Activated T-cell treated with anti-CD3 and anti-CD28 coated beads, Interleukin-2, amount 50 U/mL, for 48 hours (primary cell): ENCODE measurements around the gene SERPINB12.

ENCODE experiments used
- DNase-seq, 2 experiments: peaks; one replicate each; pipeline ENCODE4 v3.0.0-alpha.2; 2020

Gene SERPINB12

GRCh38 chr18:63551769-63552168, 9.6 kb downstream of the SERPINB12 start:
- DNase-seq: no peak

DNA sequence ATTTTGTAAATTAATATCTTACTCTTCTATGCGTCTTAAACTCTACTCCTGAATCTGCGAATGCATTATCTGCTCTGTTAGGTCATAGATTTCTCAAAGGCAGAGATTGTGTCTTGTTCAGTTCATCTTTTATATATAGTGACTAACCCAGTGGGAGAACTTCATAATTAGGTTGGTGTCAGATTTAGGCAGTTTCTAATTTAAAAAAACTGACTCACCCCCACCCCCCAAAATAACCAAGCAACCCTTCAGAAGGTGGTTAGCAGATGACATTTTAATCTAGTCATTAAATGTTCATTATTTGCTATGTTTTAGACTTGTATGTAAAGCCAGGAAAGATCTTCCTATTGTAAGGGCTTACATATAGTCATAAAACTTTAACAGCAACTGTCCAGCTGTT, 10.4 kb downstream of the SERPINB12 start:
- no peak for DNase-seq

GRCh38 chr18:63553081-63553480, 10.9 kb downstream of the SERPINB12 start:
- DNase-seq: no peak

GRCh38 chr18:63559567-63560491, 17.7 kb downstream of the SERPINB12 start:
- DNase-seq: no peak

GRCh38 chr18:63562284-63562683, 20.1 kb downstream of the SERPINB12 start:
- no peak for DNase-seq

GRCh38 chr18:63564021-63564420, 21.9 kb downstream of the SERPINB12 start:
- DNase-seq: no peak

DNA sequence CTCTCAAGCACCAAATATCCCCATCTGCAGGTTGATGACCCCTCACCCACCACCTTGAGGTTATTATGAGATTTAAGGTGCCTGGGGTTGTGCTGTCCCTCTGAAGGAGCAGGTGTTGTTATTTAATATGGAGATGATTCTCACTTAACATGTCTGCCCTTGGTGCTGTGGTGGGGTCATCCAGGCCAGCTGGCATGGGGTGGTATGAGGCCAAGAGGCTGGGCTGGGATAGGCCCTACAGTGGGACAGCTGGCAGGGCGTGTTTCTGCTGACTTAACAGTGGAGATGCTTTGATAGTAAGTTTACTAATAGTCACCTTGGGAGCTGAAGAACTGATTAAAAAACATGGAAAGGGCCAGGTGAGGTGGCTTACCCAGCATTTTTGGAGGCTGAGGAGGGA, 22.4 kb downstream of the SERPINB12 start:
- no peak for DNase-seq

GRCh38 chr18:63567276-63567675, 25.1 kb downstream of the SERPINB12 start:
- no peak for DNase-seq

DNA sequence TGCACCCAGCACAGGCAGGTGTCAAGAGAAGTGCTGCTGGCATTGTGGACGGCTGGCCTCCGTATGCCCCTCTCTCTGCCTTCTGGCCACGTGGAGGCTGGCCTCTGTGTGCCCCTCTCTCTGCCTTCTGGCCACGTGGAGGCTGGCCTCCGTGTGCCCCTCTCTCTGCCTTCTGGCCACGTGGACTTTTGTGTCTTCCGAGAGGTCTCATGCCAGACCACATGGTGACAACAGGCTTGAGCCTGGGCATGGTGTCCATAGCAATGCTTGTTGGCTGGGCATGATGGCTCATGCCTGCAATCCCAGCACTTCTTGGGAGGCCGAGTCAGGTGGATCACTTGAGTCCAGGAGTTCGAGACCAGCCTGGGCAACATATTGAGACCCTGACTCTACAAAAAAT, 25.7 kb downstream of the SERPINB12 start:
- no peak for DNase-seq

DNA sequence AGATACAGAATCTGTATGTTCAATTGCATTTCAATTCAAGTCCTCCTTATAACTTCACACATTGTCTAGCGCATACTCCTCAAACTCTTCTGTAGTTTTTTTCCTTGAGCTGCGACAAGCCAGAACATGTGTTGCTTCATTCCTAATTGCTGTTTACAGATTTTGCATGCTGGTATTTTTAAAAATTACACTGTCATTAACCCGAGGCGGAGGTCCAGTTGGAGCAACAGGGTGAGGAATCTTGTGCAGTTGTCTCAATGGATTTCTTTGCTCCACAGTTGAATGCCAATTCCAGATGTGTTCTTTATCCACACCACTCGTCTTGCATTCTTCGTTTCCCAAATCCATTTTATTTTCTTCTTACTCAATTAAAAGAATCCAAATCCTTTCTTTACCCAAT, 28.6 kb downstream of the SERPINB12 start:
- no peak for DNase-seq

DNA sequence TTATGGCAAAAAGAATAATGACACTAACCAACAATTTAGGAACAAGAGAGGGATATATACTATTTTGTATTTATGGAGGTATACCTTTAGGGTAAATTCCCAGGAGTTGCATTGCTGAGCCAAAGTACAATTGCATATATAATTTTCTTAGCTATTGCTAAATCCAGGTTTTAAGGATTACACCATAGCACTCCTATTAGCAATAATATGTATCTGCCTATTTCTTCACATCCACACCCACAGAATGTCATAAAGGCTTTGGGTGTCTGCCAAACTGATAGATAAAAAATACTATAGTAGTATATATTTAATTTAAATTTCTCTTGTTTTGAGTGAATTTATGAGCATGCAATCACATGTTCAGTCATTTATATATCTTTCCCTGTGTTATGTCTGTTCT, 33.5 kb downstream of the SERPINB12 start:
- no peak for DNase-seq

DNA sequence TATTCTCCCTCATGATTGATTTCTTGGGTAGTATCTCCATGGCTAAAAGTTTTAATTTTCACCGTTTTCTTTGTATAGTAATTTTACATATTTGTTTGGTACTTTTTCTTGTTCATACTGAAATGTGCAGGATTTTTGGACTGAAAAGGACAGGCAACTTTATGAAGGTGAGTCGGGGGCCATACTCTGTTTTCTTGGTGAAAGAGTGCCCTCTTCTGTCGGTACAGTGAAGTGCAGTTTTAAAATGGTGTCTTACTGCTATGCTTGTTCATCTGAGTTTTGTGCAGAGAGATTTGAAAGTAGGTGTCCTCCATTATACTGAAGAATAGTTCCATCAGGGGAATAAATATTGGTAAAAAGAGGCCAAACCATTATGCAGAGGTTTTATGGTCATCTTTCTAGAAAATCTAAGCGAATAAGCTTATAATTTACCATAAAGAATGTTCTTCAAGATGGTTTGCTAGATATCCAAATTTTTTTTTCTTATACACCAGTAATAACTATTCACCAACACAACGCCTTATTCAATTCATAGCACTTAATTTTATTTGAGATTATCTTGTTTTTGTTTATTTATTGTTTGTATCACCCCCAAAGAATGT, 36.3 kb downstream of the SERPINB12 start:
- DNase-seq: no peak

GRCh38 chr18:63579616-63580015, 37.4 kb downstream of the SERPINB12 start:
- DNase-seq: no peak

DNA sequence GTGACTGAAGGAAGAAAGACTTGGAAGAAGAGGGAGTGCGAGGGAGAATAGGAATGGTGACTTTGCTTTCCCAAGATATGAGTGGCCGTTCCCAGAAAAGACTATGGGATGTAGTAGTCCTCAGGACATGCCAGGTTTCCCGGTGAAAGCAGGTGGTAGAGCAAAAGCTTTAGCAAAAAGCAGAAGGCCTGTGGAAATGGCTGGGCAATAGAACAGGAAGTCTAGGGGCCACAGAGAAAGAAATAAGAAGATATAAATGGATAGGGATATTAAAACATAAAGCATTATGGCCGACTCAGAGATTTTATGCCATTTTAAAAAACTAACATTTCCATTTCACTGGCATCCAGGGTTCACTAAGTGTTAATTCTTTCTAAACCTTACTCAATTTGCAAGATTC, 43.8 kb downstream of the SERPINB12 start:
- DNase-seq: no peak

- DNase-seq: no peak
Measured at GRCh38 chr18:63586431-63586830, 44.3 kb downstream of the SERPINB12 start.

DNA sequence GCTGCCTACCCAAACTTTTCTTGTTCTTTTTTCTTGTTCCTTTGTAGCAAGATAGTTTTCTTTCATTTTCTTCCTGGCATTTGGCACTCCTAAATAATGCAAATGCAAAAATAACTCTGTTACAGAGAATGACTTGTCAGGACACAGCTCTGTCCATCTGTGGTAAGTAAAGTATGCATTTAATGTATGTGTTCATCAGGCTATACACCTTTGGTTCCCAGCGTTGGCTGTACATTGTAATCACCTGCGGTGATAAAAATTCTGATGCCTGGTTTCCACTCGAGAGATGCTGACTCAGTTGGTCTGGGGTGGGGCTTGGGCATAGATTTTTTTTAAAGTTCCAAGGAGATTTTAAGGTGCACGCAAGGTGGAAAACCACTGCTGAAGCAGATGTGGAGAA, 44.8 kb downstream of the SERPINB12 start, which contains the start of gene SERPINB13:
TSS of gene SERPINB13 (plus strand) at position 378 of the 400 bp plus-strand sequence. CDS start 1,325 bp downstream, outside the sequence.
- DNase-seq: no peak

DNA sequence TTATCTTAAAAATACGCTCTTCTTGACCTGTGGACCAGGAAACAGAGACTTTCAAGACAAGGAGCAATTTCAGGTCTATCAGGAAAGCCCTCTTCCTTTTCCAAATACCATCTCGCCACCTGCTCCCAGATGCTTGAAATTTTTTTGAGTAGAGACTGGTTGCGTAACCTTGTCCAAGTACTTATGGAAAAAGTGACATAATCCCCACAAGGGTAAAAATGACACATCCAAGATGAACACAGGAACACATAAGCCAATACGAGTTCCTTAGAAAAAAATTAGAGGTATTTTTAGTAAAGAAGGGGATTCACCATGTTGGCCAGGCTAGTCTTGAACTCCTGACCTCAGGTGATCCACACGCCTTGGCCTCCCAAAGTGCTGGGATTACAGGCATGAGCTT, 46.7 kb downstream of the SERPINB12 start:
- DNase-seq: no peak

DNA sequence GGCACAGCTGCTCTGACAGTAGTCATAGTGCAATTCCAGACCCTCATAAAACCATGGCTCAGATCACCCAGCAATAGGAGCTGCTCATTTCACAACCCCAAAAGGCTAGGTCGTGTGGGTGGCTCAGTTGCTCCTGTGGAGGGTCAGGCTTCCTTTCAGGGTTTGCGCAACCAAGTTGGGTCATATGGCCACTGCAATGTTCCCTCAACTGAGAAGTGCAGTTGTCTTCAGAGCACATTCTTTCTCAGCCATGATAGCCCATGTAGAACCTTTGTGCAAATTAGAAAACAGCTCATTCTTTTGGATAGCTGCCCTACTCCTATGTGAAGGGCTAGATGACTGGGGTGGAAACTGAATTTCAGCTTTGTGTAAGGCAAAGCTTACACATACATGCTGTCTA, 48.2 kb downstream of the SERPINB12 start:
- no peak for DNase-seq

DNA sequence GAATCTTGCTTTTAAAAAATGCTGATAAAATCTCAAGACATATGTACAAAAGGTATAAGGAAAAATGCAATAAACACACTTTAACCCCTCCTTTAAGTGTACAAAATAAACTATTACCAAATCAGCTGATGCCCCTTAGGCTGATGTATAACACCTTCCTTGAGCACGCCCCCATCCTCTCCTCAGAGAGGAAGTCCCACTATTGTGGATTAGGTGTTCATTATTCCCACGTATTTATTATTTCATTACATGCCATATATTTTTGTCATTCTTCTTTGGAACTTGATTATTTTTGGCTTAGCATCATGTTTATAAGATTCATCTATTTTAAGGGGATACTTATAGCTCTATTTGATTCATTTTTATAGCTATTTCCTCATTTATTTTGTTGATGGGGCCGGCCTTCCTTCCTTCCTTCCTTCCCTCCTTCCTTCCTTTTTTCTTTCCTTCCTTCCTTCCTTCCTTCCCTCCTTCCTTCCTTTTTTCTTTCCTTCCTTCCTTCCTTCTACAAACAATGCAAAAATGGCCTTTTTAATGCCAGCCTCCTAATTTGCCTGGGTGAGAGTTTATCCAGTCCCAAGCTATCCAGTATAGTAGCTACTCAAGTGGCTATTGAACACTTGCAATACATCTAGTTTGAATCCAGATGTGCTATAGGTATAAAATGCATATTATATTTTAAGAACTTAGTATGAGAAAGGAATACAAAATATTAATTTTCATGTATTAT, 49.0 kb downstream of the SERPINB12 start:
- DNase-seq: no peak

GRCh38 chr18:63591725-63592124, 49.6 kb downstream of the SERPINB12 start:
- no peak for DNase-seq

GRCh38 chr18:63592471-63592870, 50.3 kb downstream of the SERPINB12 start:
- DNase-seq: no peak

DNA sequence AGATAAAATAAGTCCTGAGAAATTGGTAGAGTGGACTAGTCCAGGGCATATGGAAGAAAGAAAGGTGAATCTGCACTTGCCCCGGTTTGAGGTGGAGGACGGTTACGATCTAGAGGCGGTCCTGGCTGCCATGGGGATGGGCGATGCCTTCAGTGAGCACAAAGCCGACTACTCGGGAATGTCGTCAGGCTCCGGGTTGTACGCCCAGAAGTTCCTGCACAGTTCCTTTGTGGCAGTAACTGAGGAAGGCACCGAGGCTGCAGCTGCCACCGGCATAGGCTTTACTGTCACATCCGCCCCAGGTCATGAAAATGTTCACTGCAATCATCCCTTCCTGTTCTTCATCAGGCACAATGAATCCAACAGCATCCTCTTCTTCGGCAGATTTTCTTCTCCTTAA, 54.8 kb downstream of the SERPINB12 start:
- DNase-seq: no peak

DNA sequence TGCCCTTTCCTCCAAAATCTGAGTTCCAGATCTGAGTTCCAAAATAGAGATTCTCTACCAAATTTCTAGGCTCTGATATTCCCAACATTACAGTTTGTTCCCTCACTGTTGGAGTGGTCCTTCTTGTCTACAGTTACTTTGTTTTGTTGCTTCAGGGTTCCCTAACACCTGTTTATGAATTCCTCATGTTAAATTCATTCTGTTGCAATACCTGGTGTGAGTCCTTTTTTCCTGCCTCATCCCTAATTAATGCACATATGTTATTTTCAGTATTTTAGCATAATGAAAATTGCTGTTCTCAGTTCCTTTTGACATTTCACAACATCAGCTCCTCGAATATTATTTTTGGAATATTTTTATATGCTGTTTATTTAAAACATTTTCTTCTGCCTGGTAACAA, 61.2 kb downstream of the SERPINB12 start:
- no peak for DNase-seq

GRCh38 chr18:63603772-63604171, 61.6 kb downstream of the SERPINB12 start:
- no peak for DNase-seq
